Activated CD4-positive, CD25-positive, alpha-beta regulatory T cell (primary cell): Measurements from ENCODE around the gene PRH1.

Experiments
- DNase-seq, 4 experiments: peaks; one replicate each; lab custom pipeline; 2025; lab: John Stamatoyannopoulos, UW

The PRH1 gene

GRCh38 chr12:10884086-10884725, at the start of gene PRH1:
PRH1 (minus strand) TSS chr12:10884255; CDS start chr12:10884217, 38 bp downstream.
- DNase-seq: no peak

- no peak for DNase-seq
Measured at GRCh38 chr12:10928746-10929286, 44.8 kb upstream of the PRH1 start, which contains the start of gene PRH2. PRH2 (plus strand) TSS chr12:10929236; CDS start chr12:10929274, 38 bp downstream.

GRCh38 chr12:10926269-10926668, 42.2 kb upstream of the PRH1 start:
- no peak for DNase-seq

GRCh38 chr12:10919809-10920208, 35.8 kb upstream of the PRH1 start:
- DNase-seq: no peak

- no peak for DNase-seq
Measured at GRCh38 chr12:10910380-10910779, 26.3 kb upstream of the PRH1 start.

- DNase-seq: no peak
Measured at GRCh38 chr12:10909462-10909861, 25.4 kb upstream of the PRH1 start, which contains the start of gene TAS2R13. TAS2R13 (minus strand) TSS chr12:10909562; CDS start chr12:10909298, 264 bp downstream.

GRCh38 chr12:10904686-10905085, 20.6 kb upstream of the PRH1 start:
- no peak for DNase-seq

GRCh38 chr12:10901427-10901826, 17.4 kb upstream of the PRH1 start:
- no peak for DNase-seq

GRCh38 chr12:10900972-10901371, 16.9 kb upstream of the PRH1 start:
- no peak for DNase-seq

GRCh38 chr12:10900530-10900929, 16.5 kb upstream of the PRH1 start:
- DNase-seq: no peak

- DNase-seq: no peak
Measured at GRCh38 chr12:10896854-10897253, 12.8 kb upstream of the PRH1 start.

- no peak for DNase-seq
Measured at GRCh38 chr12:10891937-10892336, 7.9 kb upstream of the PRH1 start.

- no peak for DNase-seq
Measured at GRCh38 chr12:10889226-10889625, 5.2 kb upstream of the PRH1 start.

- DNase-seq: no peak
Measured at GRCh38 chr12:10873378-10873777, 10.7 kb downstream of the PRH1 start.

GRCh38 chr12:10867381-10867780, 16.7 kb downstream of the PRH1 start:
- DNase-seq: no peak

- DNase-seq: no peak
Measured at GRCh38 chr12:10863512-10864218, 20.4 kb downstream of the PRH1 start.

GRCh38 chr12:10861366-10861765, 22.7 kb downstream of the PRH1 start:
- DNase-seq: no peak

- no peak for DNase-seq
Measured at GRCh38 chr12:10855807-10856206, 28.2 kb downstream of the PRH1 start.

GRCh38 chr12:10853776-10854175, 30.3 kb downstream of the PRH1 start:
- DNase-seq: no peak

- no peak for DNase-seq
Measured at GRCh38 chr12:10851243-10851858, 32.7 kb downstream of the PRH1 start.

GRCh38 chr12:10849425-10849878, 34.6 kb downstream of the PRH1 start, which contains the start of gene PRR4:
PRR4 (minus strand) TSS chr12:10849475; CDS start chr12:10849437, 38 bp downstream.
- DNase-seq: no peak

- no peak for DNase-seq
Measured at GRCh38 chr12:10847744-10848143, 36.3 kb downstream of the PRH1 start.

- no peak for DNase-seq
Measured at GRCh38 chr12:10842862-10843261, 41.2 kb downstream of the PRH1 start.
